ENCODE data around the gene CNTNAP5. TPM values are rescaled to one million over a fixed set of nuclear protein-coding genes. Genes with fewer than 3 reads are reported as not detected.

Gene CNTNAP5
- total RNA-seq, 1 donor from 2014 or later = not detected

DNA sequence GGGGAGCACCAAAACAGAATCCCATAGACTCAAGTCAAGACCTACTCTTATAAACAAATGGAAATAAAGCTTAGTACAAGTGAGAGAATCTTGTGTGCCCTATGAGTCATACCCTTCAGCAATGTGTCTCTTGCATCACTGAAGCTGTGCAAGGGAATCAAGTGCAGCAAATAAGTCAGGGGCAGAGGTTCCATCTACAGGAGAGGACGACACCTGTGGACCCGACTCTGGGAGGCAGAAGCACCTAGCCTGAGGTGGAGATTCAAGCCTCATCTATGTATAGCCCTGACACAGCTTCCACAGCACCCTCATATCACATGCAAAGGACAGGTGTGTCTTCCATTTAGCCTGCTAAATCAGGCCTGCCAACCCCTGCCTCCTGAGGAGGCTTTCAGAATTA lies 298.2 kb downstream of the CNTNAP5 start:
- TF ChIP-seq, protein P1, sequence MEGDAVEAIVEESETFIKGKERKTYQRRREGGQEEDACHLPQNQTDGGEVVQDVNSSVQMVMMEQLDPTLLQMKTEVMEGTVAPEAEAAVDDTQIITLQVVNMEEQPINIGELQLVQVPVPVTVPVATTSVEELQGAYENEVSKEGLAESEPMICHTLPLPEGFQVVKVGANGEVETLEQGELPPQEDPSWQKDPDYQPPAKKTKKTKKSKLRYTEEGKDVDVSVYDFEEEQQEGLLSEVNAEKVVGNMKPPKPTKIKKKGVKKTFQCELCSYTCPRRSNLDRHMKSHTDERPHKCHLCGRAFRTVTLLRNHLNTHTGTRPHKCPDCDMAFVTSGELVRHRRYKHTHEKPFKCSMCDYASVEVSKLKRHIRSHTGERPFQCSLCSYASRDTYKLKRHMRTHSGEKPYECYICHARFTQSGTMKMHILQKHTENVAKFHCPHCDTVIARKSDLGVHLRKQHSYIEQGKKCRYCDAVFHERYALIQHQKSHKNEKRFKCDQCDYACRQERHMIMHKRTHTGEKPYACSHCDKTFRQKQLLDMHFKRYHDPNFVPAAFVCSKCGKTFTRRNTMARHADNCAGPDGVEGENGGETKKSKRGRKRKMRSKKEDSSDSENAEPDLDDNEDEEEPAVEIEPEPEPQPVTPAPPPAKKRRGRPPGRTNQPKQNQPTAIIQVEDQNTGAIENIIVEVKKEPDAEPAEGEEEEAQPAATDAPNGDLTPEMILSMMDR (IDR thresholded peaks at IDR 0.05) = no peak

DNA sequence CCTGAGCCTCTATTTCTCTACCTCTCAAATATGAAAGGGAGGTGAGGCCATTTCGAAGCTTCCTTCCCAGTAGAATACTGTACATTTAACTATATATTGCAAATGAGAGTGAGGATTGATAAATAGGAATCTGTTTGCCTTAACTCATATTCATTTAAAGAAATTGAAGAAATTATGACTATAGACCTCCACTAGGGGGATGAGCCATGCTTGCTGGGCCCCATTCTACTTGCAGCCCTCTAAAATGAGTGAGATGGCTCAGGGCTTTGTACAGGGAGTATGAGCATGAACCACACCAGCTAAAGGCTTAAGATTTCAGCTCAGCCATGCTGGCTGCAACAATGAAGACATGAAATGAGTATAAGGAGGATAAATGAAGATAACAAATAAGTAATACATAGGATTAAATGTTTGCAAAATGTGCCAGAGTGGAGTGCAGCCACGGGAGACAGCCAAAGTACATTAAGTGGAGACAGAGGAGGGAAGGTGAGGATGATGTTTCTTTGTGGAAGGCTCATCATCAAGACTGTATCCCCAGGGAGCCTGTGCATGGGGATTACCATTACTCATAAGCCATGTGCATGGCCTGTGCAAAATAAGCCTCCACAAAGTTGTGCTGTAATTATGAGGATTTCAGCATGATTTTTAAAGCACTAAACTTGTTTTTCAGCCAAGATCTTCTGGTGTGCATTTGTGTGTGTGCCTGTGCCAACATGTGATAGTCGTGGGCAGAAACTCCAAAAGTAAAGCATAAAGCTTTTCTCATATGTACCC lies 300.8 kb downstream of the CNTNAP5 start:
- H3K36me3 ChIP-seq = no peaks in the 10 kb centered on the region
- H3K27ac ChIP-seq = no peak overlapping the region
- ATAC-seq = no peak
- TF ChIP-seq, protein P1 (IDR thresholded peaks at IDR 0.05) = no peak
- no peaks in the 10 kb centered on the region for H3K4me1 ChIP-seq
- no peaks in the 10 kb centered on the region for H3K27me3 ChIP-seq (ENCODE audit: low read depth)
- intact Hi-C loops (cut with DNase I) = no loop called here
- H3K9me3 ChIP-seq = no peaks in the 10 kb centered on the region
- no peak overlapping the region for H3K4me3 ChIP-seq
- DNase-seq = no peak

More for the DNA sequence above, 298.2 kb downstream of the CNTNAP5 start:
- ATAC-seq = no peak
- no peak for DNase-seq
- H3K27ac ChIP-seq = no peak overlapping the region
- H3K4me1 ChIP-seq = no peaks in the 10 kb centered on the region
- intact Hi-C loops (cut with DNase I) = no loop called here
- no peaks in the 10 kb centered on the region for H3K9me3 ChIP-seq
- no peak overlapping the region for H3K4me3 ChIP-seq
- H3K27me3 ChIP-seq (ENCODE audit: low read depth) = no peaks in the 10 kb centered on the region
- no peaks in the 10 kb centered on the region for H3K36me3 ChIP-seq

DNA sequence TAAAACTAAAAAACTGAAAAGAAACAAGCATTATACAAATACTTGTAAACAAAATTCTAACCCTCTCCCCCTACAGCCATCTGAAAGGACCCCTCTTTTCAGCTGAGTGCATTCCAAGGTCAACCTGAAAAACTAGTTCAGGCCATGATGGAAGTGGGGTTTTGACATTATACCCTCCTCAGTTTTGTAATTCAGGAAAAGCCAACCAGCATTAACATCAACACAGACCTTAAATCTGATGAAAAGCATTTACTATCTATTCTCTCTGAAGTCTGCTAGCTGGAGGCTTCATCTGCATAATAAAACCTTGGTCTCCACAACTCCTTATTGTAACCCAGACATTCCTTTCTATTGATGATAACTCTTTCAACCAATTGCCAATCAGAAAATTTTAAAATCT lies 302.2 kb downstream of the CNTNAP5 start:
- no peak overlapping the region for H3K4me3 ChIP-seq
- no peaks in the 10 kb centered on the region for H3K9me3 ChIP-seq
- no peak overlapping the region for H3K27ac ChIP-seq
- H3K4me1 ChIP-seq = no peaks in the 10 kb centered on the region
- no peaks in the 10 kb centered on the region for H3K27me3 ChIP-seq (ENCODE audit: low read depth)
- intact Hi-C loops (cut with DNase I) = no loop called here
- no peaks in the 10 kb centered on the region for H3K36me3 ChIP-seq
- DNase-seq (no peak), ATAC-seq (no peak)
- TF ChIP-seq, protein P1 (IDR thresholded peaks at IDR 0.05) = no peak

DNA sequence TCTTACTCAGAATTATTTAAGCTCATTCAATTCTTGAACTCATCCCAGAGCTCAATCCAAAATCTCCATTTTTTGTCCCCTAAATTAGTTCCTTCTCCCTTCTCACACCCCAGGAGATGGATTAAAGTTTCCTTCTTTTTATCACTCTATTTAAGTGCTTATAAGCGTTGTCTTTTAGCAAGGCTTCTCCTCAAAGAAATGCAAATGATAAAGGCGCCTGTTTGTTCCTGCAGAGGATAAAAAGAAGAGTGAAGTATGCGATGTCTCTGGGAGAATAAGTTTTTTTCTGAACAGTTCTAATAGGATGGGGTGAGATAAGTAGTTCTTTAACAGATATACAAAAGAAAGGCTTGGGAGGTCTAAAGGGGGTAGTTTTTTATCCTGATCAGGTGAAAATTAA lies 303.3 kb downstream of the CNTNAP5 start:
- Histone ChIP-seq H3K36me3 (no peaks in the 10 kb centered on the region), H3K4me3 (no peak overlapping the region), H3K27me3 (ENCODE audit: low read depth) (no peaks in the 10 kb centered on the region), H3K27ac (no peak overlapping the region), H3K9me3 (no peaks in the 10 kb centered on the region), H3K4me1 (no peaks in the 10 kb centered on the region)
- DNase-seq = no peak
- ATAC-seq = no peak
- TF ChIP-seq, protein P1 (IDR thresholded peaks at IDR 0.05) = no peak
- intact Hi-C loops (cut with DNase I) = no loop called here

DNA sequence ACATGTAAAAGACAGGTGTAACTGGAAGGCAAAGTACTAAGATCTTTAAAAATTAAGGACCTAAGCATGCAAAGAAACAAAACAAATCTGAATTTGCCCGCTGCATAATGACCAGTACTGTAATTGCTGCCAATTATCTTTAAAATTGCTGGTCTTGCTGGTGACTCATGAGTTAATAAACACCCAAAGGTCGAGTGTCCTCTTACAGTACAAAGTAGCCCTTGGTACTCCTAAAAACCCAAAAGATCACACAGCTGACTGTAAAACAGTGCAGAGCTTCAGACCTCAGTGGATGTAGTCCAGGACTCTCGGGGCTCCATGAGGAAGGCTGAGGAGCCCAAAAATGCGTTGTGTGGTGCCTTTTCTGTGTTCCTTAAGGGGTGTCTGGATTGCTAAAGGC lies 308.7 kb downstream of the CNTNAP5 start:
- Histone ChIP-seq H3K4me3 (no peak overlapping the region), H3K27me3 (ENCODE audit: low read depth) (no peaks in the 10 kb centered on the region), H3K9me3 (no peaks in the 10 kb centered on the region), H3K36me3 (no peaks in the 10 kb centered on the region), H3K27ac (no peak overlapping the region), H3K4me1 (no peaks in the 10 kb centered on the region)
- TF ChIP-seq, protein P1 (IDR thresholded peaks at IDR 0.05) = no peak
- intact Hi-C loops (cut with DNase I) = no loop called here
- DNase-seq (no peak), ATAC-seq (no peak)
